Aorta (tissue), 5 donors: ENCODE measurements around the gene SHPK. TPM values are rescaled to one million over a fixed set of nuclear protein-coding genes. Genes with fewer than 3 reads are reported as not detected.

Experiments used
- ATAC-seq: fragments of 200-7000 bp; cut with Tn5 transposase; one replicate; pipeline ENCODE4 v1.9.1; 2022; ENCODE audit warnings: moderate library complexity; ENCODE audit not compliant: low FRiP score
- DNase-seq, 2 donors: peaks; one replicate each; pipeline ENCODE4 v3.0.0-alpha.2; 2020
- H3K27ac ChIP-seq, 2 donors: one replicate each; pipeline ENCODE4 v1.5.1; 2013; ENCODE audit warnings: low read length in 2 of 2, mild to moderate bottlenecking in 2 of 2, moderate library complexity in 2 of 2, control low read depth in 1 of 2, inconsistent platforms in 1 of 2, low read depth in 1 of 2
- H3K27me3 ChIP-seq, 2 donors: one replicate each; pipeline ENCODE4 v1.6.1; 2013; ENCODE audit warnings: control low read depth in 1 of 2, low read length in 1 of 2, mild to moderate bottlenecking in 1 of 2, moderate library complexity in 1 of 2; ENCODE audit not compliant: insufficient read depth in 2 of 2, control insufficient read depth in 1 of 2
- H3K36me3 ChIP-seq, 2 donors: one replicate each; pipeline ENCODE4 v1.6.1; 2013; ENCODE audit warnings: control low read depth in 1 of 2, low read length in 1 of 2, mild to moderate bottlenecking in 1 of 2; ENCODE audit not compliant: insufficient read depth in 2 of 2, control insufficient read depth in 1 of 2
- H3K4me1 ChIP-seq, 2 donors: one replicate each; pipeline ENCODE4 v1.6.1; 2013; ENCODE audit warnings: low read length in 2 of 2, control low read depth in 1 of 2, mild to moderate bottlenecking in 1 of 2, moderate library complexity in 1 of 2; ENCODE audit not compliant: insufficient read depth in 2 of 2, control insufficient read depth in 1 of 2
- H3K4me3 ChIP-seq, 2 donors: one replicate each; pipeline ENCODE4 v1.5.1; 2013; ENCODE audit warnings: low read length in 2 of 2, control low read depth in 1 of 2, mild to moderate bottlenecking in 1 of 2
- H3K9me3 ChIP-seq: one replicate; pipeline ENCODE4 v1.6.1; 2013; ENCODE audit warnings: mild to moderate bottlenecking, low read length; ENCODE audit not compliant: control insufficient read depth
- WGBS, 2 donors: extraction: QIAGEN DNeasy Blood & Tissue Kit; methylation state at CpG; one replicate each; pipeline ENCODE4 v1.1.7; 2013; 5-methylcytosine and 5-hydroxymethylcytosine counted together
- intact Hi-C, 2 donors: fragments of 100-400 bp; cut with DNase I; formaldehyde crosslinking; loops; one replicate each; pipeline versions ENCODE4 v1.14.2 to v1.15.0; 2022
- polyA plus RNA-seq, 2 donors: library from polyadenylated mRNA; stranded (reverse); fragments of 200-250 nt; gene quantifications; one replicate each; pipeline ENCODE4 v1.2.3, GENCODE V29; 2013
- total RNA-seq, 2 donors: library from RNA; stranded (reverse); fragmentation: NEBNext Ultra II Directional; extraction: Animal tissue kit (Norgen Biotek cat#: 25700); gene quantifications; one replicate each; pipeline ENCODE4 v1.2.1, GENCODE V29; 2021
- donor health status: healthy with polysubstance abuse.
- donor health status: Bipolar disorder and iron deficiency.
- donor health status: DM: no; HTN: no; CAD: no.
- donor health status: DM: no; HTN: no; CAD: no.
- donor health status: DM: yes; HTN: yes; CAD: no.

SHPK gene
- total and polyA plus RNA-seq, 4 donors: 4.3 to 15.8 (median 7.1) TPM

DNA sequence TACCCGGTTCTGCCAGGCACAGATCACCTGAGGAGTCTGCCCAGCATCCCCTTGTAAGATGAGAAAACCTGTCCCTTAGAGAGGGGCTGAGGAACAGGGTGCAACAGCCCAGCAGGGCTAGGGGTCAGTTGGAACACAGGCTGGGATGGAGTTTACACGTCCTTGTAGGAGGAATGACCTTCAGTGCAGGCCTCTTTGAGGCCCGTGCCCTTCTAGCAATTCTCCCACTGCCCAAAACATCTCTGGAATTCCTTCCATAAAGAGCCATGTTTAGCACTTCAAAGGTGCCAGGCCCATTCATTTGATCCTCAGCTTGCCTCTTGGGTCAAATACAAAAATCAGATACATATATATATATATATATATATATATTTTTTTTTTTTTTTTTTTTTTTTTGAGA is 5.0 kb upstream of the SHPK start:
- ATAC-seq (no peak), DNase-seq (peak in 1 of 2 donors; percentile 16)
- intact Hi-C loops: no loop called here
- 60 to 72% methylated on average over 3 of the region's 3 CpGs for WGBS, 2 donors
- no peaks in the 10 kb centered on the region for H3K27me3 ChIP-seq
- H3K4me3 ChIP-seq: no peak overlapping the region
- peaks cover 0 to 2% of the 10 kb centered on the region in 2 donors for H3K36me3 ChIP-seq
- no peaks in the 10 kb centered on the region for H3K9me3 ChIP-seq
- H3K4me1 ChIP-seq: no peaks in the 10 kb centered on the region
- no peak overlapping the region for H3K27ac ChIP-seq

DNA sequence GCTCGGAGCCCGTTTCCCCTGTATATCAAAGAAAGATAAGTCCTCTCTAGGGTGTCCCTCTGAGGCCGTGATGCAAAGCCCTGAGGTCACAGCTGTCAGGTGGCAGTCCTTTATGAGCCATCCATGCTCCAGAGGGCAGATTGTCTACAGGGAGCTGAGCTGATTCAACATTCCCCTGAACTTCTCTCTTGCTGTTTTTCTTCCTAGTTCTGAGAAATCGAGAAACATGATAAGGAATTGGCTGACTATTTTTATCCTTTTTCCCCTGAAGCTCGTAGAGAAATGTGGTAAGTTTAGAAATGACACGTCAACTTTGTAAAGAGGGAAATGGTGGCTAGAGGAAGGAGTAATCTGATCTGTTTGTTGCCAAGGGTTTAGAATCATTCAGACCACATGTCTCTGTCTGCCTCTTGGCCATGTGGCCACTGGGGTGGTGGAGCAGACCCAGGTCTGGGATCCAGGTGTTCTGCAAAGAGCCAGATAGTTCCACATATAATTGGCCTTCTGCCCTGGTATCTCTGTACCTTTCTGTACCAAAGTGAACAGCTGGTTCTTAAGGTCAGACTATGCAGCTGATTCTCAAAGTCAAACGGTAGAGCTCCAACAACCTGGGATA is 4.0 kb upstream of the SHPK start:
- Histone ChIP-seq H3K4me3 (no peak overlapping the region), H3K27ac (no peak overlapping the region), H3K4me1 (no peaks in the 10 kb centered on the region), H3K9me3 (no peaks in the 10 kb centered on the region), H3K36me3 (peaks cover 0 to 2% of the 10 kb centered on the region in 2 donors), H3K27me3 (no peaks in the 10 kb centered on the region)
- DNase-seq: peak in 1 of 2 donors; percentile 50
- intact Hi-C loops: no loop called here
- WGBS, 2 donors: 7 to 24% methylated on average over 7 of the region's 7 CpGs
- no peak for ATAC-seq

DNA sequence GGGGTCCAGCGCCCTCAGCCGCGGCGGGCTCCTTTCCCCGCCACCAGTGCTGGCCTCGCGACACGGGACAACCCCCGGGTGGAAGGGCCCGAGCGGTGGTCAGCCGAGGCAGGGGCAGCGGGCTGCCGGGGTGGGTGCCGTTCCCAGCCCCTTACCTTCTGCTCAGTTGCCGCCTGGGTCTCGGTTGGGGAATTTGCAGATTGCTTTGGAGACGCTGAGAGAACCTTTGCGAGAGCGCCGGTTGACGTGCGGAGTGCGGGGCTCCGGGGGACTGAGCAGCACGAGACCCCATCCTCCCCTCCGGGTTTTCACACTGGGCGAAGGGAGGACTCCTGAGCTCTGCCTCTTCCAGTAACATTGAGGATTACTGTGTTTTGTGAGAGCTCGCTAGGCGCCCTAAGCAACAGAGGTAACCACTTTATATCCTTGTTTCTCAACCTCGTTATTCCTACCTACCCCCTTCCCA is 891 bp upstream of the SHPK start:
- no peaks in the 10 kb centered on the region for H3K9me3 ChIP-seq
- H3K27me3 ChIP-seq: no peaks in the 10 kb centered on the region
- H3K4me3 ChIP-seq: peak overlapping the region; percentile 45 to 73
- ATAC-seq (peak; percentile 17), DNase-seq (no peak)
- intact Hi-C loops: loop anchor here in 1 of 2 donors (1.0 kb wide), 1 partner anchor 31 kb away; the partner anchor contains the start of genes EMC6 and TAX1BP3
- H3K27ac ChIP-seq: peak overlapping the region in 1 of 2 donors; percentile 95
- 1% methylated on average over 30 to 31 of the region's 31 CpGs for WGBS, 2 donors
- peaks cover 0 to 2% of the 10 kb centered on the region in 2 donors for H3K36me3 ChIP-seq
- H3K4me1 ChIP-seq: no peaks in the 10 kb centered on the region

DNA sequence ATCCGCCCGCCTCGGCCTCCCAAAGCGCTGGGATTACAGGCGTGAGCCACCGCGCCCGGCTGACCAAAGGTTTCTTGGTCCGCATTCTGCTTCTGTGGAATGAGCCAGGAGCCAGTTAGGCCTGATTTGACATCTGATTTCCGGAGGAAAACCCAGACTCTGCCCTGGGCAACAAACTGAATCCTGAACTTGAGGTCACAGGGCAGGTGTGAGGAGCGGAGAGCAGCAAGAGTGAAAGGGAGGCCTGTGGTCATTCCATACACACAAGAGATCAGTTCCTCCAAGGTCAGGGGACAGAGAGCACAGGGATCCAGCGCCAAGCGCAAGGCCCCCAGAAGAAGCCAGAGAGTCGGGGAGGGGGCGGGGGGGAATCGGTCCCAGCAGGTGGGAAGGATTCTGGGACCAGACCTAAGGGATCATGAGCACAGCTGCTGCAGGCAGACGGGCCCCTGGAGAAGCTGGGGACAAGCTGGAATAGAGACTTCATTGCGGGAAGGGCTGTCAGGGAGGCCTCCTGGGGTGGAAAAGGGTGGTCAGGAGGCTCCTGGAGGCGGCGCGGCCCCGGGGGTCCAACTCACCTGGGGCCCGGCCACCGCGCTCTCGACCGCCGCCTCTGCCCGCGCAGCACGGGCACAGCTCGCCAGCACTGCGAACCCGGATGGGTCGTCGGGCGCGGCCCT is 436 bp downstream of the SHPK start:
- H3K27me3 ChIP-seq: no peaks in the 10 kb centered on the region
- peak overlapping the region; percentile 30 to 61 for H3K4me3 ChIP-seq
- DNase-seq: no peak
- ATAC-seq: no peak
- no peaks in the 10 kb centered on the region for H3K4me1 ChIP-seq
- H3K9me3 ChIP-seq: no peaks in the 10 kb centered on the region
- 17 to 21% methylated on average over 35 to 38 of the region's 38 CpGs for whole genome bisulfite sequencing, 2 donors
- intact Hi-C loops: loop anchor here in 1 of 2 donors (1.0 kb wide), 1 partner anchor 33 kb away; the partner anchor contains the start of genes EMC6 and TAX1BP3
- no peaks in the 10 kb centered on the region for H3K36me3 ChIP-seq
- H3K27ac ChIP-seq: no peak overlapping the region

DNA sequence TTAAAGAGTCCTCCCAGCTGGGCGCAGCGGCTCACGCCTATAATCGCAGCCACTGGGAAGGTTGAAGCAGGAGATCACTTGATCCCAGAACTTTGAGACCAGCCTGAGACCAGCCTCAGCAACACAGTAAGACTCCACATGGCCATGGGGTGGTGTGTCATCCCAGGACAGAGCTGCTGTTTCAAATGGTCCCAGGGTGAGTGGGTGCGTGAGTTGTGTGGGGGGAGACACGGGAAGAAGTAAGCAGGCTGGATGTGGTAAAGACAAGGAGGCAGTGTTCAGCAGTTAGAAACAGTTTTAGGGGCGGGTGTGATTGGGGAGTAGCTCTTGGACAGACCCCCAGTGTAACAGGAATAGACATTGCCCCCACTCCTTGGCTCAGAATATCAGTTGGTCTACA is 3.8 kb downstream of the SHPK start:
- DNase-seq: peak in 1 of 2 donors; percentile 15
- Histone ChIP-seq H3K27ac (no peak overlapping the region), H3K36me3 (no peaks in the 10 kb centered on the region), H3K9me3 (no peaks in the 10 kb centered on the region), H3K4me3 (no peak overlapping the region), H3K4me1 (no peaks in the 10 kb centered on the region), H3K27me3 (no peaks in the 10 kb centered on the region)
- intact Hi-C loops: no loop called here
- no peak for ATAC-seq
- 98 to 99% methylated on average over 7 of the region's 7 CpGs for WGBS, 2 donors

DNA sequence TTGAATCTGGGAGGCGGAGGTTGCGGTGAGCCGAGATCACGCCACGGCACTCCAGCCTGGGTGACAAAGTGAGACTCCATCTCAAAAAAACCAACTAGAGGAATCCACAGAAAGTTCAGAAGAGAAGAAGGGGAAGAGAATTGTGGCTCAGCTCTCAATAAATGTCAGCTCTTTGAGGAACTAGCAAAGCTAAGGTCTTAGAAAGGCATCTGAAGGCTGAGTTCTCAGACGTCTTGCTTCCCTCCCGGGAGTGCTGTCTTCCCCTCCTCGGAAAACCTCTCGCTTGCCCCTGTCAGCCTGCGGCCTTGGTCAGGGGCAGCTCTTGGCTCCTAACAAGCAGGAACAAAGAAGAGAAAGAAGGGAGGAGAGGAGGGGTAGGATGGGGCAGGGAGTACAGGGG is 5.3 kb downstream of the SHPK start:
- 90% methylated on average over 10 of the region's 10 CpGs for WGBS, 2 donors
- Histone ChIP-seq H3K27me3 (no peaks in the 10 kb centered on the region), H3K27ac (no peak overlapping the region), H3K4me1 (no peaks in the 10 kb centered on the region), H3K9me3 (no peaks in the 10 kb centered on the region), H3K4me3 (no peak overlapping the region), H3K36me3 (no peaks in the 10 kb centered on the region)
- DNase-seq (peak in 1 of 2 donors; percentile 32), ATAC-seq (no peak)
- intact Hi-C loops: no loop called here

DNA sequence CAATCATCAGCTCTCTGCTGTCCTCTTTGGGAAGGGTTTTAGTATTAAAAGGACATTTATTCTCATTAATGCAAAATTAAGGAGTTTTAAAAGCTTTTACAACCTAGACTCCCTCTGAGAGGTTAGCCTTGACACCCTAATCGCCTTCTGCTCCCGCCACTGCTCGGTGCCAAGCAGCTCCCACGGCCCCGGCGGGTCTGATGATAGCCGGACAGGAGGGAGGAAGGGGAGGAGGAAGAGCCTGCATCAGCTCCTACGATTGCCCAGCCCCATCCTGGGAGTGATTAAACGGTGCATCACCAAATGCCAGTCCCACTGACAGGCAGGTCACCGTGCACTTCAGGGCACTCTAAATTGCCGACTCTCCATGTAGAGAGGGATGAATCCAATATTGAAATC is 8.3 kb downstream of the SHPK start:
- ATAC-seq (no peak), DNase-seq (no peak)
- intact Hi-C loops: no loop called here
- no peaks in the 10 kb centered on the region for H3K4me1 ChIP-seq
- H3K36me3 ChIP-seq: peaks cover 0 to 6% of the 10 kb centered on the region in 2 donors
- H3K9me3 ChIP-seq: no peaks in the 10 kb centered on the region
- no peak overlapping the region for H3K4me3 ChIP-seq
- WGBS, 2 donors: 92 to 93% methylated on average over 11 of the region's 11 CpGs
- no peaks in the 10 kb centered on the region for H3K27me3 ChIP-seq
- H3K27ac ChIP-seq: no peak overlapping the region

DNA sequence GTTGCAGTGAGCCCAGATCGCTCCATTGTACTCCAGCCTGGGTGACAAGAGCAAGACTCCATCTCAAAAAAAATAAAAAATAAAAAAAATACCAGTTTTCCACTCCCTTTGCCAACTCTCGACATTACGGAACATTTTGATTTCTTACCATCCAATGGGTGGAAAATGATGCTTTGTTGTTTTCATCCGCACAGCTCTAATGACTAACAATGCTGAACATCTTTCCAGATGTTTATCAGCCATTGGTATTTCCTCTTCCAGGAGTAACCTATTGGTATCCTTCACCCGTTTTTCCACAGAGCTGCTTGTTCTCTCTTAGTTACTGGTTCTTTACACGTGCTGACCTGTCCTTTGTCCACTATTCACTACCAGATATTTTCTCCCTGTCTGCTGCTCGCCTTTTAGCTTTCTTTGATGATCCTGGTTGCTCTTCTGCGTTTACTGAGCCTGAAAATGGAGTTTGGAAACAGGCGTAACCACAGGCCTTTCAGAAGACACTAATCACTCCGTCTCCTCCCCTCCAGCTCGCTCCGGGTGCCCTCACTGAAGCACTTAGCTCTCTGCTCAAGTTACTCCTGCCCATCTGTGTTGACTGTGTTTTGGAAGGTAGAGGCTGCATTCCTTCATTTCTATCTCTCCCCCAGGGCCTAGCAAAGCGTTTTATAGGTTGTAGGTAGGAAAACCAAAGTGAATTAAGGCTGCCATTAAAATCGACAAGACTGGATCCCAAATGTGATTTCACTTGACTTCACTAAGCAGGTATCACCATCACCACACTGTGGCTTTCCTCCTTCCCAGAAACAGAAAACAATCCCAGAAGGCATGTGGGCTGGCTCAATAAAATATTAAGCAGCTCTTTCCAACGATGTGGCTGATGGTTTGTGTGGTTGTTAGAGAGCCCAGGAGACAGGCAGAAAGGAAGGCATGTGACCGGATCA is 8.9 kb downstream of the SHPK start:
- Histone ChIP-seq H3K4me3 (no peak overlapping the region), H3K4me1 (no peaks in the 10 kb centered on the region), H3K36me3 (peaks cover 0 to 6% of the 10 kb centered on the region in 2 donors), H3K9me3 (no peaks in the 10 kb centered on the region), H3K27ac (no peak overlapping the region), H3K27me3 (no peaks in the 10 kb centered on the region)
- ATAC-seq: no peak
- WGBS, 2 donors: 75 to 83% methylated on average over 16 of the region's 16 CpGs
- DNase-seq: no peak
- intact Hi-C loops: no loop called here
